A549 (cell line): ENCODE measurements around the gene EYA2.
"Not testable (repeated sequence)": the region's sequence is repeated elsewhere in the genome, so short reads cannot be mapped to it uniquely, and the experiment has no call there.

ENCODE experiments used
- BHLHE40 ChIP-seq: IDR thresholded peaks from 2 replicates; pipeline ENCODE4 v1.6.1; 2012; ENCODE audit warnings: low read depth, low read length, inconsistent platforms
- CBX2 ChIP-seq: fragments of 200-600 bp; sonication (generic); IDR thresholded peaks from 2 replicates; pipeline ENCODE4 v1.6.1; 2016; ENCODE audit warnings: low read depth, mild to moderate bottlenecking, borderline replicate concordance
- HEYL ChIP-seq: fragments of 250-450 bp; sonication (Bioruptor Pico); IDR thresholded peaks from 2 replicates; pipeline ENCODE4 v1.8.0; 2021; ENCODE audit warnings: mild to moderate bottlenecking, moderate library complexity
- HOXA7 ChIP-seq: fragments of 250-450 bp; sonication (Bioruptor Pico); IDR thresholded peaks from 2 replicates; pipeline ENCODE4 v1.5.0; 2020; ENCODE audit warnings: mild to moderate bottlenecking, moderate library complexity
- JUNB ChIP-seq: fragments of >200 bp; sonication (Bioruptor Twin); formaldehyde crosslinking; IDR thresholded peaks from 2 replicates; pipeline ENCODE4 v1.6.1; 2016
- NFE2L2 ChIP-seq: fragments of 150-350 bp; conservative IDR thresholded peaks from 2 replicates; pipeline ENCODE4 v1.6.1; 2014; ENCODE audit warnings: low read length
- POLR2A ChIP-seq: IDR thresholded peaks from 2 replicates; pipeline ENCODE4 v1.6.1; 2012; ENCODE audit warnings: mild to moderate bottlenecking, low read length
- POLR2AphosphoS2 ChIP-seq: conservative IDR thresholded peaks from 2 replicates; pipeline ENCODE4 v1.6.1; 2012; ENCODE audit warnings: low read length, improper control_type of control experiment, inconsistent platforms
- RAD21 ChIP-seq, 2 experiments: fragments of >200 bp in 1 of 2; sonication (Bioruptor Twin) in 1 of 2; formaldehyde crosslinking in 1 of 2; IDR thresholded peaks in 1 of 2; conservative IDR thresholded peaks in 1 of 2; 2 replicates in 1 of 2; 3 replicates in 1 of 2; pipeline ENCODE4 v1.6.1; 2012 to 2018; ENCODE audit warnings: inconsistent platforms in 1 of 2
- TF ChIP-seq, protein P1 (sequence below): fragments of >200 bp; sonication (Bioruptor Twin); formaldehyde crosslinking; IDR thresholded peaks from 3 replicates; pipeline ENCODE4 v1.5.1; 2016
- TF ChIP-seq, protein P2 (sequence below): fragments of 250-450 bp; sonication (Bioruptor Pico); IDR thresholded peaks from 2 replicates; pipeline ENCODE4 v1.5.0; 2020; ENCODE audit warnings: low read depth, mild to moderate bottlenecking, moderate library complexity
- TF ChIP-seq, protein P3 (sequence below): IDR thresholded peaks from 2 replicates; pipeline ENCODE4 v1.6.1; 2012
- TF ChIP-seq, protein P4 (sequence below): IDR thresholded peaks from 2 replicates; pipeline ENCODE4 v1.6.1; 2012

DNA sequence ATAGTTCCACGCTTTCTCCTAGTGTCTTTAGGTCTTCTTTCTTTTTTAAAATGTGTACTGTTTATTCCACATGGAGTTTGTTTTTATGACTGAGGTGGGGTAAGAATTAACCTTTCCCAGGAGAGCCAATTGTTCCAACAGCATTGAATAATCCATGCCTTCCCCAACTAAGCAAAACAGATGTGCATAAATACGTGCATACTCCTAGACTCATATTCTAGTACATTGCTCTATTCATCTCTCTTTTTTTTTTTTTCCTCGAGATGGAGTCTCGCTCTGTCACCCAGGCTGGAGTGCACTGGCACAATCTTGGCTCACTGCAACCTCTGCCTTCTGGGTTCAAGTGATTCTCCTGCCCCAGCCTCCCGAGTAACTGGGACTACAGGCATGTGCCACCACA, 14.7 kb upstream of the EYA2 start:
- TF ChIP-seq HOXA7 (CRISPR knock-in tag); POLR2AphosphoS2; POLR2A; CBX2; JUNB; RAD21 (conservative IDR thresholded peaks at IDR 0.05 in 1 of 2, IDR thresholded peaks at IDR 0.05 in 1 of 2); NFE2L2; HEYL (CRISPR knock-in tag); BHLHE40: not testable (repeated sequence)
- TF ChIP-seq, protein P1, sequence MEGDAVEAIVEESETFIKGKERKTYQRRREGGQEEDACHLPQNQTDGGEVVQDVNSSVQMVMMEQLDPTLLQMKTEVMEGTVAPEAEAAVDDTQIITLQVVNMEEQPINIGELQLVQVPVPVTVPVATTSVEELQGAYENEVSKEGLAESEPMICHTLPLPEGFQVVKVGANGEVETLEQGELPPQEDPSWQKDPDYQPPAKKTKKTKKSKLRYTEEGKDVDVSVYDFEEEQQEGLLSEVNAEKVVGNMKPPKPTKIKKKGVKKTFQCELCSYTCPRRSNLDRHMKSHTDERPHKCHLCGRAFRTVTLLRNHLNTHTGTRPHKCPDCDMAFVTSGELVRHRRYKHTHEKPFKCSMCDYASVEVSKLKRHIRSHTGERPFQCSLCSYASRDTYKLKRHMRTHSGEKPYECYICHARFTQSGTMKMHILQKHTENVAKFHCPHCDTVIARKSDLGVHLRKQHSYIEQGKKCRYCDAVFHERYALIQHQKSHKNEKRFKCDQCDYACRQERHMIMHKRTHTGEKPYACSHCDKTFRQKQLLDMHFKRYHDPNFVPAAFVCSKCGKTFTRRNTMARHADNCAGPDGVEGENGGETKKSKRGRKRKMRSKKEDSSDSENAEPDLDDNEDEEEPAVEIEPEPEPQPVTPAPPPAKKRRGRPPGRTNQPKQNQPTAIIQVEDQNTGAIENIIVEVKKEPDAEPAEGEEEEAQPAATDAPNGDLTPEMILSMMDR, result not testable (repeated sequence)
- TF ChIP-seq, protein P2, sequence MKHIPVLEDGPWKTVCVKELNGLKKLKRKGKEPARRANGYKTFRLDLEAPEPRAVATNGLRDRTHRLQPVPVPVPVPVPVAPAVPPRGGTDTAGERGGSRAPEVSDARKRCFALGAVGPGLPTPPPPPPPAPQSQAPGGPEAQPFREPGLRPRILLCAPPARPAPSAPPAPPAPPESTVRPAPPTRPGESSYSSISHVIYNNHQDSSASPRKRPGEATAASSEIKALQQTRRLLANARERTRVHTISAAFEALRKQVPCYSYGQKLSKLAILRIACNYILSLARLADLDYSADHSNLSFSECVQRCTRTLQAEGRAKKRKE (CRISPR knock-in tag), result not testable (repeated sequence)
- TF ChIP-seq, protein P3, sequence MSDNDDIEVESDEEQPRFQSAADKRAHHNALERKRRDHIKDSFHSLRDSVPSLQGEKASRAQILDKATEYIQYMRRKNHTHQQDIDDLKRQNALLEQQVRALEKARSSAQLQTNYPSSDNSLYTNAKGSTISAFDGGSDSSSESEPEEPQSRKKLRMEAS, result not testable (repeated sequence)
- TF ChIP-seq, protein P4, sequence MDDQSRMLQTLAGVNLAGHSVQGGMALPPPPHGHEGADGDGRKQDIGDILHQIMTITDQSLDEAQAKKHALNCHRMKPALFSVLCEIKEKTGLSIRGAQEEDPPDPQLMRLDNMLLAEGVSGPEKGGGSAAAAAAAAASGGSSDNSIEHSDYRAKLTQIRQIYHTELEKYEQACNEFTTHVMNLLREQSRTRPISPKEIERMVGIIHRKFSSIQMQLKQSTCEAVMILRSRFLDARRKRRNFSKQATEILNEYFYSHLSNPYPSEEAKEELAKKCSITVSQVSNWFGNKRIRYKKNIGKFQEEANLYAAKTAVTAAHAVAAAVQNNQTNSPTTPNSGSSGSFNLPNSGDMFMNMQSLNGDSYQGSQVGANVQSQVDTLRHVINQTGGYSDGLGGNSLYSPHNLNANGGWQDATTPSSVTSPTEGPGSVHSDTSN, result not testable (repeated sequence)
